Right ventricle myocardium superior (tissue), 1 donor: ENCODE data around the gene ADORA2B. TPM values are rescaled to one million over a fixed set of nuclear protein-coding genes. Genes with fewer than 3 reads are reported as not detected.
"Not testable (repeated sequence)": the region's sequence is repeated elsewhere in the genome, so short reads cannot be mapped to it uniquely, and the experiment has no call there.

Source experiments
- ATAC-seq: fragments of 200-7000 bp; cut with Tn5 transposase; one replicate; pipeline ENCODE4 v1.9.1; 2020; ENCODE audit warnings: mild to moderate bottlenecking; ENCODE audit not compliant: poor library complexity
- DNase-seq: peaks from one replicate; pipeline ENCODE4 v3.0.0-alpha.2; 2020
- intact Hi-C: fragments of 100-400 bp; cut with DNase I; formaldehyde crosslinking; loops from one replicate; pipeline ENCODE4 v1.11.2; 2022
- total RNA-seq: library from RNA; stranded (reverse); fragmentation: NEBNext Ultra II Directional; extraction: Animal tissue kit (Norgen Biotek cat#: 25700); gene quantifications from one replicate; pipeline ENCODE4 v1.2.1, GENCODE V29; 2021
- donor health status: DM: no; HTN: yes; CAD: no; lungs with severe emphysema.

ADORA2B gene
- total RNA-seq, 1 donor from 2014 or later, result 0.46 TPM

GRCh38 chr17:15970500-15970899 lies 25.6 kb downstream of the ADORA2B start:
- DNase-seq (no peak), ATAC-seq (no peak)
- intact Hi-C loops, result no loop called here

GRCh38 chr17:15971098-15971678 lies 26.3 kb downstream of the ADORA2B start:
- DNase-seq, result no peak
- intact Hi-C loops, result no loop called here
- ATAC-seq, result no peak

DNA sequence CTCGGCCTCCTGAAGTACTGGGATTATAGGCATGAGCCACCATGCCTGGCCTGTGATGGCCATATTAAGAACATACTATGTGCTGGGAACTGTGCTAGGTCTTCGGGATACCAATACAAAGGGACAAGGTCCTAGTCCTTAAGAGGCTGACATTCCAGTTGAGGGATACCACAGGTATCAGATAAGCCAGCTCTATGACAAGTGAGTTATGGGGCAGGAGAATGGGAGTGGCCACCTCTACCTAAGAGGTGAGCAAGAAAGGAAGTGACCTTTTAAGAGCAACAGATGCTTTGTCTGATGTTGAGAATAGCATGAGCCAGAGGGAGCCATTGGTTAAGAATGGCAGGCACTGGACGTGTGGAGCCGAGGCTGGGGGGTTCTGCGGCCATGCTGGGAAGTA lies 27.0 kb downstream of the ADORA2B start:
- no peak for ATAC-seq
- intact Hi-C loops, result no loop called here
- DNase-seq, result no peak

GRCh38 chr17:15972497-15972951 lies 27.6 kb downstream of the ADORA2B start:
- ATAC-seq (no peak), DNase-seq (no peak)
- intact Hi-C loops, result no loop called here

DNA sequence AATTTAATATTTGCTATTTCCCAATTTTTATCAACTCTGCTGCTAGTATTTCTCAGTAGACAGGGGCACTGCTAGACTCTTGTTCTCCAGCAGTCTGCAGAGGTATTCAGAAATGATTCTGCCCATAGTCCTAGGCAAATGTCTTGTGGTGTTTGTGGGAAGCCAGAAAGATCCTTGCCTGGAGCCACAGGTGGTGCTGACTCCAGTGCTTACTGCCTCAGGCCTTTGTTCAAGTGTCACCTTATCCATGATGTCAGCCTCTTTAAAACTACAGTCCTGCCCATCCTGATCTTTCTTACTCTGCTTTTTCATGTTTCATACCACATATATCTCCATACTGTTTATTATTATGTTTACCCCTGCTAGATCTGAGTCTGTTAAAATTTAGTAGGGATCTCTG lies 28.1 kb downstream of the ADORA2B start:
- no peak for ATAC-seq
- intact Hi-C loops, result no loop called here
- no peak for DNase-seq

GRCh38 chr17:15973834-15974233 lies 28.9 kb downstream of the ADORA2B start:
- DNase-seq (no peak), ATAC-seq (no peak)
- intact Hi-C loops, result no loop called here

DNA sequence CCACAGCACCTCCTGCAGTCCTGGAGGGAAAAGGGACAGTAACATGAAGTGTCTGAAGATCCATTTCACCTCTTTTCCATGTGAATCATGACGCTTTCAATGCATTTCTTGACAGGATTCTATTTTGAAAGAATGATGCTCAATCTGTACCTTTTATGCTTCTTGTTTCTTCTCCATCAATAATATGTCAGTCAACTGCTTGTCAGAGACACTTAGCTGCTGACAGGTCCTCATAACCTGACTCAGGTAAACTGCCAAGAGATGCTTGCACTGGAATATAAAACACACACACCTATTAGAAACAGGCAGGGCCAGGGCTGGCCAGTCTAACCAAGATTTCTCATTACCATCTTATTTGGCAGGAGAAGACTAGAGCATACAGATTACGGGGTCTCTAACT lies 33.0 kb downstream of the ADORA2B start:
- intact Hi-C loops, result no loop called here
- DNase-seq, result no peak
- ATAC-seq, result no peak

GRCh38 chr17:15978606-15979005 lies 33.7 kb downstream of the ADORA2B start:
- DNase-seq, result no peak
- intact Hi-C loops, result no loop called here
- ATAC-seq, result no peak

- DNase-seq, intact Hi-C loops, ATAC-seq: not testable (repeated sequence)
These were observed 34.1 kb downstream of the ADORA2B start for GRCh38 chr17:15979013-15979412.

DNA sequence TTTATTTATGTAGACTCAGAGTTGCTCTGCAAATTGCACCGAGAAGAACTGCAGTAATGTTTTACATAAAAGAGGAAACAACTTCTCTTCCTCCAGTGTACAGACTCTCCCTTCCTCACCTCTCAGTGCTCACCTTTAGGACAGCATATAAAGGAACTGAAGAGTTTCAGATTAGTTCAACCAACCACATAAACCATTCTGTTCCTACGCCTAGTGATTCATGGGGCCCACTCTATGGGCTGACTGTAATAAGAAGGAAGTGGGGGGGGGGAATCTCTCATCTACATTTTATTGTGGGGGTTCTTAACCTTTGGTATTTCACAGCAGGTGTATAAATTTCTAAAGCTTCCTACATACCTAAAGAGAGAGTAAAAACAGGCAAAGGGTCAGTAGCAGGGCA lies 36.3 kb downstream of the ADORA2B start:
- intact Hi-C loops, result no loop called here
- no peak for DNase-seq
- no peak for ATAC-seq

GRCh38 chr17:15981646-15982580 lies 37.0 kb downstream of the ADORA2B start:
- intact Hi-C loops, result no loop called here
- ATAC-seq (no peak), DNase-seq (no peak)

- ATAC-seq (no peak), DNase-seq (no peak)
- intact Hi-C loops, result loop anchor here (5.0 to 10.0 kb wide), 2 partner anchors 52 to 169 kb away; partner anchors contain the start of gene ADORA2B
These were observed 51.4 kb downstream of the ADORA2B start for GRCh38 chr17:15996322-15996721.

- no peak for ATAC-seq
- intact Hi-C loops, result loop anchor here (5.0 to 10.0 kb wide), 2 partner anchors 53 to 171 kb away; partner anchors contain the start of gene ADORA2B
These were observed 53.2 kb downstream of the ADORA2B start for GRCh38 chr17:15998031-15998562.

GRCh38 chr17:15999141-15999973 lies 54.4 kb downstream of the ADORA2B start, which contains the start of the genes TTC19 and ZSWIM7:
TTC19 (plus strand) TSS chr17:15999824; CDS start chr17:15999849, 25 bp downstream.
ZSWIM7 (minus strand) TSS chr17:15999704; CDS start chr17:15999594, 110 bp downstream.
- intact Hi-C loops, result loop anchor here (5.0 to 10.0 kb wide), 2 partner anchors 55 to 172 kb away; partner anchors contain the start of gene ADORA2B
- peak; percentile 98 for ATAC-seq

More at GRCh38 chr17:15998031-15998562, 53.2 kb downstream of the ADORA2B start:
- no peak for DNase-seq

GRCh38 chr17:15999974-16000827 lies 55.3 kb downstream of the ADORA2B start:
- intact Hi-C loops, result loop anchor here (5.0 to 10.0 kb wide), 2 partner anchors 55 to 173 kb away; partner anchors contain the start of gene ADORA2B
- peak; percentile 5 for ATAC-seq
- DNase-seq, result peak; percentile 52

More at GRCh38 chr17:15999141-15999973, 54.4 kb downstream of the ADORA2B start, which contains the start of the genes TTC19 and ZSWIM7:
- peak; percentile 98 for DNase-seq

DNA sequence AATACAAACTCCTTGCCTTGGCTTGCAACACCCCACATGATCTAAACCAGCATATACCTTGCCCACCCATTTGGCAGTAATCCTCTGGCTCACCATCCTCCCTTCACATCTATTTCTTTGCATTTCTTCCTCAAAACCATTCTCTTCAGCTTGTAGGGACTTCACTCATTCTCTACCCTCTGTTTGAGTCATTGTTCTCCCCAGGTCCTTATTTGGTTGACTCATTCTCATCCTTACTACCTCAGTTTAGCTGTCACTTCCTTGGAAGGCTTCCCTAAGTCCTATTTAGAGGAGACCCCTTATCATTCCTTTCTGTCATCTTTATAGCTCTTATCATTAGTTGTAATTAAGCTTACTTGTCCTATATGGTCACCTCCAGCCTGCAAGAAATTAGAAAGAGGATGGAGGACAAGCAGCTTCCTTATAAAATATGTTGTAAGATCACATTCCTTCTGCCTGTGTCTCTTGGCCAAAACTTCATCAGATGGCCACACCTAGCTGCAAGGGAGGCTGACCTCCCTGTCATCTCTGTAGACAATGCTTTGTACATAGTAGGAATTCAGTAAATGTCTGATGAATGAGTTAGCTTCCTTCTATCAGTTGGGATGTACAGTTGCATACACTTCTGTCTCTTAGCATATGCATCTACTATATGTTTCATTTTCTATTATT lies 56.4 kb downstream of the ADORA2B start:
- no peak for DNase-seq
- ATAC-seq, result no peak
- intact Hi-C loops, result no loop called here
